ENCODE measurements around the gene PHTF2. TPM values are rescaled to one million over a fixed set of nuclear protein-coding genes. Genes with fewer than 3 reads are reported as not detected.

Gene PHTF2
- polyA plus RNA-seq, 1 experiment, result 60.1 TPM

DNA sequence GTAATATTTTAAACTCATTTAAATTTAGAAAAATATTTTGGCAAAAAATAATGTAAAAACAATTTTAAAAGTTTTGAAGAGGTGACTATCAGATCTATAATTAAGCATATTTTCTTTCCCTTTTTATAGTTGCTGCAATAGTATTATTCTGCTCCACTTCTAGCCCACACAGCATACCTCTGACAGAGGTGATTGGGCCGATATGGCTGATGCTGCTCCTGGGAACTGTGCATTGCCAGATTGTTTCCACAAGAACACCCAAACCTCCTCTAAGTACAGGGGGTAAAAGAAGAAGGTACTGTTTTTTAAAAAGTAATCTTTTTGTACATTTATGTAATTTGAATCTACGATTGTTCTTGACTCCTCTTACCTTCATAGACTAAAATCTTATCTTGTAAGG lies 110.1 kb downstream of the PHTF2 start:
- Histone ChIP-seq H3K9me3 (ENCODE audit: control insufficient read depth, insufficient read depth, low read length) (no peaks in the 10 kb centered on the region), H3K4me3 (ENCODE audit: low read depth, low read length) (no peak overlapping the region), H3K27me3 (ENCODE audit: control insufficient read depth, insufficient read depth, low read length) (no peaks in the 10 kb centered on the region), H3K27ac (ENCODE audit: low read depth, low read length) (no peak overlapping the region)
- TF ChIP-seq, protein P1, sequence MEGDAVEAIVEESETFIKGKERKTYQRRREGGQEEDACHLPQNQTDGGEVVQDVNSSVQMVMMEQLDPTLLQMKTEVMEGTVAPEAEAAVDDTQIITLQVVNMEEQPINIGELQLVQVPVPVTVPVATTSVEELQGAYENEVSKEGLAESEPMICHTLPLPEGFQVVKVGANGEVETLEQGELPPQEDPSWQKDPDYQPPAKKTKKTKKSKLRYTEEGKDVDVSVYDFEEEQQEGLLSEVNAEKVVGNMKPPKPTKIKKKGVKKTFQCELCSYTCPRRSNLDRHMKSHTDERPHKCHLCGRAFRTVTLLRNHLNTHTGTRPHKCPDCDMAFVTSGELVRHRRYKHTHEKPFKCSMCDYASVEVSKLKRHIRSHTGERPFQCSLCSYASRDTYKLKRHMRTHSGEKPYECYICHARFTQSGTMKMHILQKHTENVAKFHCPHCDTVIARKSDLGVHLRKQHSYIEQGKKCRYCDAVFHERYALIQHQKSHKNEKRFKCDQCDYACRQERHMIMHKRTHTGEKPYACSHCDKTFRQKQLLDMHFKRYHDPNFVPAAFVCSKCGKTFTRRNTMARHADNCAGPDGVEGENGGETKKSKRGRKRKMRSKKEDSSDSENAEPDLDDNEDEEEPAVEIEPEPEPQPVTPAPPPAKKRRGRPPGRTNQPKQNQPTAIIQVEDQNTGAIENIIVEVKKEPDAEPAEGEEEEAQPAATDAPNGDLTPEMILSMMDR (IDR thresholded peaks at IDR 0.05; ENCODE audit: low read depth, low read length), result no peak
- ChIA-PET POLR2A (interaction anchor here (0.6 to 0.7 kb wide), 2 partner anchors 11 to 380 kb away, joined by 5 to 6 read pairs; no protein-coding TSS in a partner anchor), CTCF (interaction anchor here (0.6 to 1.2 kb wide), 2 partner anchors 68 to 257 kb away, joined by 5 read pairs; no protein-coding TSS in a partner anchor)
- DNase-seq (ENCODE audit: low read depth, low spot score), result no peak

DNA sequence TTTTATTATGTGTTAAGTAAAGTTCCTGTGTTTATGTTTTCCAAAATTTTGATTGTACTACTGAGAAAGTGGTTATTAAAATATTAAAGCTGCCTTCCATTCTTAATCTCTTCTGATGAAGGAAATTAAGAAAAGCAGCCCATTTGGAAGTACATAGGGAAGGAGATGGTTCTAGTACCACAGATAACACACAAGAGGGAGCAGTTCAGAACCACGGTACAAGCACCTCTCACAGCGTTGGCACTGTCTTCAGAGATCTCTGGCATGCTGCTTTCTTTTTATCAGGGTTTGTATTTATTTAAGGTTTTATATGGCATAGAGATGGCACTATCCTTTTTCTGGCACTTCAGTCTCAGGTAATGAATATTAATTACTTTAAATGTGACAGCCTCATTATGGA lies 111.6 kb downstream of the PHTF2 start:
- Histone ChIP-seq H3K27me3 (ENCODE audit: control insufficient read depth, insufficient read depth, low read length) (no peaks in the 10 kb centered on the region), H3K27ac (ENCODE audit: low read depth, low read length) (no peak overlapping the region), H3K4me3 (ENCODE audit: low read depth, low read length) (no peak overlapping the region), H3K9me3 (ENCODE audit: control insufficient read depth, insufficient read depth, low read length) (no peaks in the 10 kb centered on the region)
- CTCF ChIA-PET, result no interaction called here
- POLR2A ChIA-PET, result no interaction called here
- TF ChIP-seq, protein P1 (IDR thresholded peaks at IDR 0.05; ENCODE audit: low read depth, low read length), result peak; percentile 27
- DNase-seq (ENCODE audit: low read depth, low spot score), result no peak

DNA sequence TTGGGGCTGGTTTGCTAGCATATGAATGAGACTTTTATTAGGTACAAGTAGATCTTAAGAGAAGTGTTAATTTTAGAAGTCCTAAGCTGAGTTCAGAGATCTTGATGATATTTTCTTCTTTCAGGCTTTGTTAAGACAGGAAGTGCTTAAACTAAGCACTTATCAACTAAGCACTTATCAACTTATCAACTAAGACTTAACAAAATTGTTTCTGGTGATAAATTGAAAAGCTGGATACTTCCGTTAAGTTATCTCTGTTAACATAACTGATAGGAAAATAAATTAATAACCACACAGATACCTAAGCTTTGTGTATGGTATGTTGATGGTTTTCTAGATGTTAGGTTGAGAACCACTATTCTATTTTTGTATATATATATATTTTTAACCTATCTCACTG lies 113.7 kb downstream of the PHTF2 start:
- CTCF ChIA-PET, result no interaction called here
- POLR2A ChIA-PET, result no interaction called here
- no peak overlapping the region for H3K4me3 ChIP-seq (ENCODE audit: low read depth, low read length)
- H3K27ac ChIP-seq (ENCODE audit: low read depth, low read length), result no peak overlapping the region
- H3K27me3 ChIP-seq (ENCODE audit: control insufficient read depth, insufficient read depth, low read length), result no peaks in the 10 kb centered on the region
- TF ChIP-seq, protein P1 (IDR thresholded peaks at IDR 0.05; ENCODE audit: low read depth, low read length), result no peak
- no peaks in the 10 kb centered on the region for H3K9me3 ChIP-seq (ENCODE audit: control insufficient read depth, insufficient read depth, low read length)
- DNase-seq (ENCODE audit: low read depth, low spot score), result no peak

DNA sequence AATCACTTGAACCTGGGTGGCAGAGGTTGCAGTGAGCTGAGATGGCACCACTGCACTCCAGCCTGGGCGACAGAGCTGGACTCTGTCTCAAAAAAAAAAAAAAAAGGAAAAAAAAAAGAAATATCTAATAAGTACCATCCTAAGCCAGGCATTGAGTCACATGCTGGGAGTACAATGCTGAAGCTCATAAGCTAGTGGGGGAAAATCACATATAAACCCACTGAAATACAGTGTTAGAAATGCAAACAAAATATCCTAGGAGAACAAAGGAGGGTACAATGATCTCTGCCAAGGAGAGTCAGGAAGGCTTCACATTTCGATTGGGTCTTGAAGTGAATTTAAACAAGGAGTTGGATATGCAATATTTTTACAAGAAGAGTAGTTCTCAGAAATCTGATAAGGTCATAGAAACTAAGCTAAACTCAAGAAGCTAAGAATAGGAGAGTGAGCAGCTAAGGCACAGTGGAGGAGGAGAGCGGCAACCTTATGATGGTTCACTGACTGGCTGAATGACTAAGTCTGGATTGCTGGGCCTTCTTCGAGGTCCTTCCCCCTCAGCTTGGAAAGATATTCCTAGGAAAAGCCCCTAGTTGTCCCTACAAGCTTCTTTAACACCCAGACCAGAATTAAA lies 115.5 kb downstream of the PHTF2 start:
- Histone ChIP-seq H3K27me3 (ENCODE audit: control insufficient read depth, insufficient read depth, low read length) (no peaks in the 10 kb centered on the region), H3K27ac (ENCODE audit: low read depth, low read length) (no peak overlapping the region), H3K4me3 (ENCODE audit: low read depth, low read length) (no peak overlapping the region), H3K9me3 (ENCODE audit: control insufficient read depth, insufficient read depth, low read length) (no peaks in the 10 kb centered on the region)
- ChIA-PET POLR2A (no interaction called here), CTCF (interaction anchor here (0.6 to 1.6 kb wide), 4 partner anchors 9 to 530 kb away, joined by 3 to 5 read pairs (median 4); no protein-coding TSS in a partner anchor)
- TF ChIP-seq, protein P1 (IDR thresholded peaks at IDR 0.05; ENCODE audit: low read depth, low read length), result no peak
- no peak for DNase-seq (ENCODE audit: low read depth, low spot score)

DNA sequence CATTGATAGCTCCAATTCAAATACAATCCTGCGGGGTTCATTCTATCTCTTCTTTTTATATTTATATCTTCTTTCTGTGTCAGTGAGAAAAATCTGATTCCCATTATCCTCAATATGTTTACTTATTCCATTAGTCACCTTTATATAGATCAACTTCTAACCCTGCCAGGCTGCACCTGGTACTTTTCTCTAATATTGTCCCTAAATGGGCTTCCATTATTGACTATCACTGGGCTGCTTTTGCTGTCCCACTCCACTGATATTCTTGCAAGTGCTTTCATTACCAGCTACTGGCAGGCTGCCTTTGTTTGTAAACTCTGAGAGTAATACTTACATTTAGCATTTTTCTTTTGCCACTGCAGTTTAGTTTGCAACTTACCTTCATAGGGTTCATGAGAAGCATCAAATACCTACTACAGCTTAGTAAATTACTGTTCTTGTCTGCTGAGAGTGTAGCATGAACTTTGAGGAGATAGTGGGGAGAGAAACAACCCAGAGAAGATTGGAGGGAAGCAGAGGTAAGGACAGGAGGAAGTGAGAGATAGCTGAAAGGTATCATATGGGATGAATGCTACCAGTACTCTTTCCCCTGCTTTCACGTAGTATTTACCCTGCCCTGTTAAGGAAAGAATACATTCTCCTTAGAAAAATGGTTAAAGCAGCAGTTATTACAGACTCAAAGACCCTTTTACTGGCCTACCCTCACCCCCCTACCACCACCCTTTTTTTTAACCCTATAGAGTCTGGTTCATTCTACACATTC lies 119.1 kb downstream of the PHTF2 start:
- Histone ChIP-seq H3K27ac (ENCODE audit: low read depth, low read length) (no peak overlapping the region), H3K4me3 (ENCODE audit: low read depth, low read length) (no peak overlapping the region), H3K27me3 (ENCODE audit: control insufficient read depth, insufficient read depth, low read length) (no peaks in the 10 kb centered on the region), H3K9me3 (ENCODE audit: control insufficient read depth, insufficient read depth, low read length) (no peaks in the 10 kb centered on the region)
- POLR2A ChIA-PET, result no interaction called here
- no peak for DNase-seq (ENCODE audit: low read depth, low spot score)
- TF ChIP-seq, protein P1 (IDR thresholded peaks at IDR 0.05; ENCODE audit: low read depth, low read length), result no peak
- CTCF ChIA-PET, result no interaction called here
